GM06990 (cell line): Measurements from ENCODE around the gene ELMO1.

ENCODE experiments used
- DNase-seq: peaks from one replicate; pipeline ENCODE4 v3.0.0-alpha.2; 2011; ENCODE audit not compliant: insufficient read length; ENCODE audit errors: extremely low read depth
- H3K27me3 ChIP-seq: replicated peaks from 2 replicates; pipeline ENCODE4 v1.6.0; 2011; ENCODE audit warnings: low read length; ENCODE audit not compliant: control insufficient read depth, insufficient read depth
- H3K36me3 ChIP-seq: 2 replicates; pipeline ENCODE4 v1.5.1; 2011; ENCODE audit warnings: low read length; ENCODE audit not compliant: control insufficient read depth, insufficient read depth
- H3K4me3 ChIP-seq: replicated peaks from 2 replicates; pipeline ENCODE4 v1.5.1; 2011; ENCODE audit warnings: low read depth, mild to moderate bottlenecking, control low read depth, low read length
- TF ChIP-seq, protein P1 (sequence below): IDR thresholded peaks from 2 replicates; pipeline ENCODE4 v1.5.1; 2011; ENCODE audit warnings: low read length, control low read depth, mild to moderate bottlenecking, inconsistent platforms; ENCODE audit not compliant: insufficient read depth, poor library complexity, severe bottlenecking

ELMO1 gene

DNA sequence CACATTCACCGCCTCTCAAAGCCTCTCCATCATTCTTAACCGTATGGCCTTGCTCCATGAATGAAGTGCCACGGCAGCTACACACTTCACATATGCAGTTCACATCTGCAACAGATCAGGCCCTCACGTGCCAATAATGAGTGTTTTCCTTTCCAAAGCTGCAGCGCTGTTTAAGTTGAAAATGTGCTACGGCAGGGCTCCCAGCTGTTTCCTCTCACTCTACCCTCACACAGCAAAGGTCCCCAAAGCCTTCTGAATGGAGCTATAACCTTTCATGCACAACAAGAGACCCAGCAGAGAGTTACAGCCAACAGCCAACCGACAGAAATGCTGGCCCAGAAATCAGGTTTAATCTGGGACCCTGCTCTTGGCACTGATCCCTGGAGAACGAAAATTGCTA is 236.1 kb downstream of the ELMO1 start:
- TF ChIP-seq, protein P1, sequence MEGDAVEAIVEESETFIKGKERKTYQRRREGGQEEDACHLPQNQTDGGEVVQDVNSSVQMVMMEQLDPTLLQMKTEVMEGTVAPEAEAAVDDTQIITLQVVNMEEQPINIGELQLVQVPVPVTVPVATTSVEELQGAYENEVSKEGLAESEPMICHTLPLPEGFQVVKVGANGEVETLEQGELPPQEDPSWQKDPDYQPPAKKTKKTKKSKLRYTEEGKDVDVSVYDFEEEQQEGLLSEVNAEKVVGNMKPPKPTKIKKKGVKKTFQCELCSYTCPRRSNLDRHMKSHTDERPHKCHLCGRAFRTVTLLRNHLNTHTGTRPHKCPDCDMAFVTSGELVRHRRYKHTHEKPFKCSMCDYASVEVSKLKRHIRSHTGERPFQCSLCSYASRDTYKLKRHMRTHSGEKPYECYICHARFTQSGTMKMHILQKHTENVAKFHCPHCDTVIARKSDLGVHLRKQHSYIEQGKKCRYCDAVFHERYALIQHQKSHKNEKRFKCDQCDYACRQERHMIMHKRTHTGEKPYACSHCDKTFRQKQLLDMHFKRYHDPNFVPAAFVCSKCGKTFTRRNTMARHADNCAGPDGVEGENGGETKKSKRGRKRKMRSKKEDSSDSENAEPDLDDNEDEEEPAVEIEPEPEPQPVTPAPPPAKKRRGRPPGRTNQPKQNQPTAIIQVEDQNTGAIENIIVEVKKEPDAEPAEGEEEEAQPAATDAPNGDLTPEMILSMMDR: no peak
- peaks cover 11% of the 10 kb centered on the region for H3K36me3 ChIP-seq
- H3K27me3 ChIP-seq: no peaks in the 10 kb centered on the region
- H3K4me3 ChIP-seq: no peak overlapping the region
- no peak for DNase-seq

DNA sequence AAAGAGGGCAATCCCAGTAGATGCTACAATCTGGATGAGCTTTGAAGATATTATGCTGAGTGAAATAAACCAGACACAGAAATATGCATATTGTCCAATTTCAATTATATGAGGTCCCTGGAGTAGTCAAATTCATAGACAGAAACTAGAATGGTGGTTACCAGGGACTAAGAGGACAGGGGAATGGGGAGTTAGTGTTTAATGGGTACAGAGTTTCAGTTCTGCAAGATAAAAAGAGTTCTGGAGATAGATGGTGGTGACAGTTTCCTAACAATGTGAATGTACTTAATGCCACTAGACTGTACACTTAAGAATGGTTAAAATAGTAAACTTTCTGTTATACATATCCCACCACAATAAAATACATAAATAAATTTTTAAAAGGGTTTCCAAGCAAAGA is 236.6 kb downstream of the ELMO1 start:
- Histone ChIP-seq H3K36me3 (peaks cover 11% of the 10 kb centered on the region), H3K4me3 (no peak overlapping the region), H3K27me3 (no peaks in the 10 kb centered on the region)
- no peak for DNase-seq
- TF ChIP-seq, protein P1: no peak

GRCh38 chr7:37211097-37211880 is 237.4 kb downstream of the ELMO1 start:
- H3K36me3 ChIP-seq: peaks cover 11% of the 10 kb centered on the region
- no peak for DNase-seq
- TF ChIP-seq, protein P1: no peak

DNA sequence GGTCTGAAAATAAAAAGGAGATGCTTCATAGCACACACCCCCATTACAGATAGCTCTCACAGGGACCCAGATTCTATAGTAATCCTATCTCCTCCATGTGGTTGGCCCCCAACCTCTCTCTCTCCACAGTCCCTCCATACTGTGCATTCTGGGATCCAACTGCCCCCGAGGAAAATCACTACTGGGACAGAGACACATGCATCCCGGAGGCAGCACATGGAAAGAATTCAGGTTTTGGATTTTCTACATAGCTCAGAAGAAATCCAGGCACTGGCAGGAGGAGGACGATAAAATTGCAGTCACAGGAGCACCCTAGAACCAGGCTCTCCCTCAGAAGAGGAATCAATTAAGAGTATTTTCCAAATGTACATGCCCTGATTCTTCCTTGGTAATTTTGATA is 239.5 kb downstream of the ELMO1 start:
- Histone ChIP-seq H3K36me3 (peaks cover 10% of the 10 kb centered on the region), H3K27me3 (no peaks in the 10 kb centered on the region), H3K4me3 (no peak overlapping the region)
- TF ChIP-seq, protein P1: no peak
- DNase-seq: no peak

More at GRCh38 chr7:37211097-37211880, 237.4 kb downstream of the ELMO1 start:
- no peaks in the 10 kb centered on the region for H3K27me3 ChIP-seq
- H3K4me3 ChIP-seq: no peak overlapping the region

GRCh38 chr7:37208528-37208927 is 240.1 kb downstream of the ELMO1 start:
- Histone ChIP-seq H3K4me3 (no peak overlapping the region), H3K27me3 (no peaks in the 10 kb centered on the region), H3K36me3 (peaks cover 7% of the 10 kb centered on the region)
- TF ChIP-seq, protein P1: peak; percentile 62
- peak; percentile 16 for DNase-seq
